ENCODE results near the gene LIMS3.
"Not testable (repeated sequence)": the region's sequence is repeated elsewhere in the genome, so short reads cannot be mapped to it uniquely, and the experiment has no call there.

LIMS3 gene

GRCh38 chr2:109898462-109899336, at the start of gene LIMS3:
Gene LIMS3, plus strand, starts transcription at chr2:109898688. Its CDS starts 41 bp downstream, at chr2:109898729.
- not testable (repeated sequence) for H3K36me3 ChIP-seq (ENCODE audit: control insufficient read depth, insufficient read depth, low read length); H3K4me3 ChIP-seq (ENCODE audit: low read depth, low read length); H3K9me3 ChIP-seq (ENCODE audit: control insufficient read depth, insufficient read depth, low read length)

GRCh38 chr2:109871129-109871751, 27.2 kb upstream of the LIMS3 start:
- H3K9me3 ChIP-seq (ENCODE audit: control insufficient read depth, insufficient read depth, low read length); H3K4me1 ChIP-seq (ENCODE audit: control insufficient read depth, insufficient read depth, low read length); H3K4me3 ChIP-seq (ENCODE audit: low read depth, low read length); H3K36me3 ChIP-seq (ENCODE audit: control insufficient read depth, insufficient read depth, low read length); H3K9ac ChIP-seq (ENCODE audit: low read depth, low read length); H3K27me3 ChIP-seq (ENCODE audit: control insufficient read depth, insufficient read depth, low read length): not testable (repeated sequence)

More at GRCh38 chr2:109898462-109899336, at the start of gene LIMS3:
- H3K27me3 ChIP-seq (ENCODE audit: control insufficient read depth, insufficient read depth, low read length); H3K4me1 ChIP-seq (ENCODE audit: control insufficient read depth, insufficient read depth, low read length); H3K9ac ChIP-seq (ENCODE audit: low read depth, low read length): not testable (repeated sequence)

GRCh38 chr2:109876625-109877024, 21.9 kb upstream of the LIMS3 start:
- not testable (repeated sequence) for H3K4me3 ChIP-seq (ENCODE audit: low read depth, low read length); H3K9ac ChIP-seq (ENCODE audit: low read depth, low read length); H3K9me3 ChIP-seq (ENCODE audit: control insufficient read depth, insufficient read depth, low read length); H3K36me3 ChIP-seq (ENCODE audit: control insufficient read depth, insufficient read depth, low read length); H3K27me3 ChIP-seq (ENCODE audit: control insufficient read depth, insufficient read depth, low read length); H3K4me1 ChIP-seq (ENCODE audit: control insufficient read depth, insufficient read depth, low read length)

GRCh38 chr2:109882112-109882511, 16.4 kb upstream of the LIMS3 start:
- H3K27me3 ChIP-seq (ENCODE audit: control insufficient read depth, insufficient read depth, low read length); H3K9me3 ChIP-seq (ENCODE audit: control insufficient read depth, insufficient read depth, low read length); H3K4me3 ChIP-seq (ENCODE audit: low read depth, low read length); H3K36me3 ChIP-seq (ENCODE audit: control insufficient read depth, insufficient read depth, low read length); H3K9ac ChIP-seq (ENCODE audit: low read depth, low read length); H3K4me1 ChIP-seq (ENCODE audit: control insufficient read depth, insufficient read depth, low read length): not testable (repeated sequence)

GRCh38 chr2:109888414-109888813, 10.1 kb upstream of the LIMS3 start:
- not testable (repeated sequence) for H3K4me3 ChIP-seq (ENCODE audit: low read depth, low read length); H3K36me3 ChIP-seq (ENCODE audit: control insufficient read depth, insufficient read depth, low read length); H3K4me1 ChIP-seq (ENCODE audit: control insufficient read depth, insufficient read depth, low read length); H3K9me3 ChIP-seq (ENCODE audit: control insufficient read depth, insufficient read depth, low read length); H3K27me3 ChIP-seq (ENCODE audit: control insufficient read depth, insufficient read depth, low read length); H3K9ac ChIP-seq (ENCODE audit: low read depth, low read length)

- H3K9me3 ChIP-seq (ENCODE audit: control insufficient read depth, insufficient read depth, low read length); H3K4me1 ChIP-seq (ENCODE audit: control insufficient read depth, insufficient read depth, low read length); H3K27me3 ChIP-seq (ENCODE audit: control insufficient read depth, insufficient read depth, low read length); H3K36me3 ChIP-seq (ENCODE audit: control insufficient read depth, insufficient read depth, low read length); H3K4me3 ChIP-seq (ENCODE audit: low read depth, low read length); H3K9ac ChIP-seq (ENCODE audit: low read depth, low read length): not testable (repeated sequence)
Observed at GRCh38 chr2:109889909-109890308, 8.6 kb upstream of the LIMS3 start.

GRCh38 chr2:109891024-109891423, 7.5 kb upstream of the LIMS3 start:
- H3K9ac ChIP-seq (ENCODE audit: low read depth, low read length); H3K4me3 ChIP-seq (ENCODE audit: low read depth, low read length); H3K36me3 ChIP-seq (ENCODE audit: control insufficient read depth, insufficient read depth, low read length); H3K4me1 ChIP-seq (ENCODE audit: control insufficient read depth, insufficient read depth, low read length); H3K27me3 ChIP-seq (ENCODE audit: control insufficient read depth, insufficient read depth, low read length); H3K9me3 ChIP-seq (ENCODE audit: control insufficient read depth, insufficient read depth, low read length): not testable (repeated sequence)

- H3K9ac ChIP-seq (ENCODE audit: low read depth, low read length); H3K36me3 ChIP-seq (ENCODE audit: control insufficient read depth, insufficient read depth, low read length); H3K27me3 ChIP-seq (ENCODE audit: control insufficient read depth, insufficient read depth, low read length); H3K4me3 ChIP-seq (ENCODE audit: low read depth, low read length); H3K4me1 ChIP-seq (ENCODE audit: control insufficient read depth, insufficient read depth, low read length); H3K9me3 ChIP-seq (ENCODE audit: control insufficient read depth, insufficient read depth, low read length): not testable (repeated sequence)
Observed at GRCh38 chr2:109893736-109894135, 4.8 kb upstream of the LIMS3 start.

- H3K9me3 ChIP-seq (ENCODE audit: control insufficient read depth, insufficient read depth, low read length); H3K27me3 ChIP-seq (ENCODE audit: control insufficient read depth, insufficient read depth, low read length); H3K4me1 ChIP-seq (ENCODE audit: control insufficient read depth, insufficient read depth, low read length); H3K4me3 ChIP-seq (ENCODE audit: low read depth, low read length); H3K36me3 ChIP-seq (ENCODE audit: control insufficient read depth, insufficient read depth, low read length); H3K9ac ChIP-seq (ENCODE audit: low read depth, low read length): not testable (repeated sequence)
Observed at GRCh38 chr2:109894141-109894540, 4.3 kb upstream of the LIMS3 start.

GRCh38 chr2:109895090-109895869, 3.2 kb upstream of the LIMS3 start:
- H3K36me3 ChIP-seq (ENCODE audit: control insufficient read depth, insufficient read depth, low read length); H3K4me3 ChIP-seq (ENCODE audit: low read depth, low read length): not testable (repeated sequence)

GRCh38 chr2:109896212-109896611, 2.3 kb upstream of the LIMS3 start:
- not testable (repeated sequence) for H3K4me3 ChIP-seq (ENCODE audit: low read depth, low read length); H3K9me3 ChIP-seq (ENCODE audit: control insufficient read depth, insufficient read depth, low read length); H3K36me3 ChIP-seq (ENCODE audit: control insufficient read depth, insufficient read depth, low read length); H3K27me3 ChIP-seq (ENCODE audit: control insufficient read depth, insufficient read depth, low read length); H3K9ac ChIP-seq (ENCODE audit: low read depth, low read length); H3K4me1 ChIP-seq (ENCODE audit: control insufficient read depth, insufficient read depth, low read length)

More at GRCh38 chr2:109895090-109895869, 3.2 kb upstream of the LIMS3 start:
- H3K9me3 ChIP-seq (ENCODE audit: control insufficient read depth, insufficient read depth, low read length); H3K4me1 ChIP-seq (ENCODE audit: control insufficient read depth, insufficient read depth, low read length); H3K9ac ChIP-seq (ENCODE audit: low read depth, low read length); H3K27me3 ChIP-seq (ENCODE audit: control insufficient read depth, insufficient read depth, low read length): not testable (repeated sequence)

All from iPS-15b (cell line).